ENCODE data around the gene SH3PXD2A.

The SH3PXD2A gene

DNA sequence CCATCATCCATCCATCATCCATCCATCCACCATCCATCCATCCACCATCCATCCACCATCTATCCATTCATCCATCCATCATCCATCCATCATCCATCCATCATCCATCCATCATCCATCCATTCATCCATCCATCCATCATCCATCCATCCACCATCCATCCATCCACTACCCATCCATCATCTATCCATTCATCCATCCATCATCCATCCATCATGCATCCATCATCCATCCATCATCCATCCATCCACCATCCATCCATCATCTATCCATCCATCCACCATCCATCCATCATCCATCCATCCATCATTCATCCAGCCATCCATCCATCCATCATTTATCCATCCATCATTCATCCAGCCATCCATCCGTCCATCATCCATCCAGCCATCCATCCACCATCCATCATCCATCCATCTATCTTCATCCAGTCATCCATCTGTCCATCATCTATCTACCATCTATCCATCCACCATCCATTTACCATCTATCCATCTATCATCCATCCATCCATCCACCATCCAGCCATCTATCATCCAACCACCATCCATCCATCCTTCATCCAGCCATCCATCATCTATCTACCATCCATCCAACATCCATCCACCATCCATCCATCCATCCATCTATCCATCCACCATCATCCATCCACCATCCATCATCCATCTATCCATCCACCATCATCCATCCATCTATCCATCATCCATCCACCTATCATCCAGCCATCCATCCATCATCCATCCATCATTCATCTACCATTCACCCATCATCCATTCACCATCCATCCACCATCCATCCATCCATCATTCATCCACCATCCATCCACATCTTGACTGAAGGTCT, 153.8 kb downstream of the SH3PXD2A start:
- Histone ChIP-seq H4K20me1 (ENCODE audit: insufficient read depth) (no peaks in the 10 kb centered on the region), H3K9ac (no peak overlapping the region), H3K4me2 (no peak overlapping the region), H3K4me3 (IDR thresholded peaks at IDR 0.05; ENCODE audit: insufficient read depth, low read depth, low read length) (no peak overlapping the region), H3K79me2 (ENCODE audit: insufficient read depth, low read depth) (no peaks in the 10 kb centered on the region), H3K27ac (no peak overlapping the region), H3K27me3 (ENCODE audit: insufficient read depth, low read depth) (no peaks in the 10 kb centered on the region), H3K4me1 (ENCODE audit: low read depth, poor library complexity, severe bottlenecking) (peaks cover 15% of the 10 kb centered on the region), H3K36me3 (ENCODE audit: insufficient read depth) (no peaks in the 10 kb centered on the region), H2AFZ (ENCODE audit: low read depth) (no peak overlapping the region)
- TF ChIP-seq, protein P1, sequence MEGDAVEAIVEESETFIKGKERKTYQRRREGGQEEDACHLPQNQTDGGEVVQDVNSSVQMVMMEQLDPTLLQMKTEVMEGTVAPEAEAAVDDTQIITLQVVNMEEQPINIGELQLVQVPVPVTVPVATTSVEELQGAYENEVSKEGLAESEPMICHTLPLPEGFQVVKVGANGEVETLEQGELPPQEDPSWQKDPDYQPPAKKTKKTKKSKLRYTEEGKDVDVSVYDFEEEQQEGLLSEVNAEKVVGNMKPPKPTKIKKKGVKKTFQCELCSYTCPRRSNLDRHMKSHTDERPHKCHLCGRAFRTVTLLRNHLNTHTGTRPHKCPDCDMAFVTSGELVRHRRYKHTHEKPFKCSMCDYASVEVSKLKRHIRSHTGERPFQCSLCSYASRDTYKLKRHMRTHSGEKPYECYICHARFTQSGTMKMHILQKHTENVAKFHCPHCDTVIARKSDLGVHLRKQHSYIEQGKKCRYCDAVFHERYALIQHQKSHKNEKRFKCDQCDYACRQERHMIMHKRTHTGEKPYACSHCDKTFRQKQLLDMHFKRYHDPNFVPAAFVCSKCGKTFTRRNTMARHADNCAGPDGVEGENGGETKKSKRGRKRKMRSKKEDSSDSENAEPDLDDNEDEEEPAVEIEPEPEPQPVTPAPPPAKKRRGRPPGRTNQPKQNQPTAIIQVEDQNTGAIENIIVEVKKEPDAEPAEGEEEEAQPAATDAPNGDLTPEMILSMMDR (conservative IDR thresholded peaks at IDR 0.05; ENCODE audit: low read depth, low read length): no peak

DNA sequence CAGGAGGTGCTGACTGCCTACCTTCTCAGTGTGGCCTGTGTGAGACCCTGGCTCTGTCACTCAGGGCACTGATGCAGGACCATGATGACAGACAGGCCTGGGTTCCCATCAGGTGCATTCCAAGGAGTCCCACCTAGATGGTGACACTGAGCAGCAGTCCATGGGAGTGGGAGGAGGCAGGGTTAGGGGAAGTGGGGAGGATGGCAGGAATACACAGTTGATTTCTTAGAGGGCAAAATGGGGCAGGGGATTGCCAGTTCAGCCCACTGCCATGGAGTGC, 155.0 kb downstream of the SH3PXD2A start:
- TF ChIP-seq, protein P1 (conservative IDR thresholded peaks at IDR 0.05; ENCODE audit: low read depth, low read length): no peak
- Histone ChIP-seq H4K20me1 (ENCODE audit: insufficient read depth) (no peaks in the 10 kb centered on the region), H3K79me2 (ENCODE audit: insufficient read depth, low read depth) (no peaks in the 10 kb centered on the region), H3K36me3 (ENCODE audit: insufficient read depth) (no peaks in the 10 kb centered on the region), H3K27me3 (ENCODE audit: insufficient read depth, low read depth) (no peaks in the 10 kb centered on the region), H3K4me2 (no peak overlapping the region), H2AFZ (ENCODE audit: low read depth) (no peak overlapping the region), H3K4me3 (IDR thresholded peaks at IDR 0.05; ENCODE audit: insufficient read depth, low read depth, low read length) (no peak overlapping the region), H3K4me1 (ENCODE audit: low read depth, poor library complexity, severe bottlenecking) (peaks cover 27% of the 10 kb centered on the region), H3K9ac (no peak overlapping the region), H3K27ac (no peak overlapping the region)

DNA sequence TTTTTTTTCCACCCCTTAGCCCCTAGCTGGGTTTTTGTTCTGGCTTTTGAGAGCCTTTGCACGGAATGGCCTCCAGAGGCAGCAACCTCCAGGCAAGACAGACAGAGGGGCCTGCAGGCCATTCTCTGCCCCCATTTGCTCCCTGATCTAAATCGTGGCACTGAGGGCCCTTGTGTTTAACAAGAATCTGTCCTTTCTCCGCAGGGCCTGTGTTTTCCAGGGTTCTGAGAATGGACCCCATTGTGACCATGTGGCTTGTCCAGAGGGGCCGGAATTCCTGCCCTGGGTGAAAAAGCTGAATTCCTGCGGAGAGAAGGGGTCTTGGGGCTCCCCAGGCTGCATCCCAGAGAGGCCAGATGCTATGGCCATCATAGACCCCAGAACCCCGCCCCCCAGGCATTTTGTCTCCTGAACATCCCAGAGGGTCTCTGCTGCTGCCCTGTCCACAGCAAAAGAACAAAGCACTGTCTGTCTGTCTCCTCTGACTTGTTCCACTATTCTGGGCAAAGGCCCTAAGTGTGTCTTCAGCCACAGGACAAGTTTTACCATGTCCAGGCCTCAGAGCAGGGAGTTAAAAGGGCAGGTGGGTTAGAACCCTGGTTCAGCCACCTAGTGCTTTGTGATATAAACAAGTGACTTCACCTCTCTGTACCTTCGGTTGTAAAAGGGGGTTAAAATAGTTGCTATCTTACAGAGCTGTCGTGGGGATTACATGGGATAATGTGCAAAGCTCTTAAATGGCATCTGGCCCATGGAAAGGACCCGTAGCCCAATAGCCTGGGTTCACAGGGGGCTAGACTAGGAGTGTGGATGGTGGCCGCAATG, 155.6 kb downstream of the SH3PXD2A start:
- Histone ChIP-seq H3K4me3 (IDR thresholded peaks at IDR 0.05; ENCODE audit: insufficient read depth, low read depth, low read length) (no peak overlapping the region), H3K27ac (no peak overlapping the region), H2AFZ (ENCODE audit: low read depth) (no peak overlapping the region), H3K79me2 (ENCODE audit: insufficient read depth, low read depth) (no peaks in the 10 kb centered on the region), H4K20me1 (ENCODE audit: insufficient read depth) (no peaks in the 10 kb centered on the region), H3K4me1 (ENCODE audit: low read depth, poor library complexity, severe bottlenecking) (peaks cover 27% of the 10 kb centered on the region), H3K9ac (no peak overlapping the region), H3K27me3 (ENCODE audit: insufficient read depth, low read depth) (no peaks in the 10 kb centered on the region), H3K36me3 (ENCODE audit: insufficient read depth) (no peaks in the 10 kb centered on the region), H3K4me2 (no peak overlapping the region)
- TF ChIP-seq, protein P1 (conservative IDR thresholded peaks at IDR 0.05; ENCODE audit: low read depth, low read length): no peak

DNA sequence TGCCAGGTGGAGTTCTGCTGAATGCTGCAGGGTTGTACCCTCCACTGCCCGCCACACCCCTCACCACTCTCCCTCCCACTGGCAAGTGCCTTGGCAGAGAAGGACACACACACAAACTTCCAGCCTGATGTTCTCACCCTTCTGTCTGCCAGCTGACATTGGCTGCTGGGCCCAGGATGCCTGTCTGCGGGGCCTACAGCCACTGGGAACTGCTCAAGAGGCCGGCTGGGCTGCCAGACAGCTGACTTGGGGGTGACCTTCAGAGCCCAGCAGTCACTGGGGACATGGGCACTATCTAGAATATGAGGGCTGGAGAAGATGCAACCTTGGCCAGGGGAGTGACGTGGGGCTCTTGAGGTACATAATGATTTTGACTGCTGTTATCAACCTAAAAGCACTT, 157.1 kb downstream of the SH3PXD2A start:
- no peaks in the 10 kb centered on the region for H3K36me3 ChIP-seq (ENCODE audit: insufficient read depth)
- no peak overlapping the region for H3K4me2 ChIP-seq
- H2AFZ ChIP-seq (ENCODE audit: low read depth): no peak overlapping the region
- H3K79me2 ChIP-seq (ENCODE audit: insufficient read depth, low read depth): no peaks in the 10 kb centered on the region
- H3K4me1 ChIP-seq (ENCODE audit: low read depth, poor library complexity, severe bottlenecking): peaks cover 25% of the 10 kb centered on the region
- no peaks in the 10 kb centered on the region for H3K27me3 ChIP-seq (ENCODE audit: insufficient read depth, low read depth)
- H4K20me1 ChIP-seq (ENCODE audit: insufficient read depth): no peaks in the 10 kb centered on the region
- H3K27ac ChIP-seq: no peak overlapping the region
- H3K4me3 ChIP-seq (IDR thresholded peaks at IDR 0.05; ENCODE audit: insufficient read depth, low read depth, low read length): no peak overlapping the region
- TF ChIP-seq, protein P1 (conservative IDR thresholded peaks at IDR 0.05; ENCODE audit: low read depth, low read length): no peak
- no peak overlapping the region for H3K9ac ChIP-seq

Data from KMS-11 (cell line).